ENCODE measurements around the gene NLGN1.
"Not testable (repeated sequence)": the region's sequence is repeated elsewhere in the genome, so short reads cannot be mapped to it uniquely, and the experiment has no call there.

Gene NLGN1

GRCh38 chr3:173552526-173552925 is 155.0 kb downstream of the NLGN1 start:
- FAIRE-seq, result no peak
- DNase-seq (ENCODE audit: low spot score), result no peak

- FAIRE-seq (no peak), DNase-seq (ENCODE audit: low spot score) (peak; percentile 6)
These were observed 156.2 kb downstream of the NLGN1 start for GRCh38 chr3:173553635-173554280.

- DNase-seq (ENCODE audit: low spot score) (no peak), FAIRE-seq (no peak)
These were observed 159.0 kb downstream of the NLGN1 start for GRCh38 chr3:173556546-173556945.

- DNase-seq (ENCODE audit: low spot score) (no peak), FAIRE-seq (no peak)
These were observed 170.5 kb downstream of the NLGN1 start for GRCh38 chr3:173567997-173568396.

- FAIRE-seq (no peak), DNase-seq (ENCODE audit: low spot score) (no peak)
These were observed 171.1 kb downstream of the NLGN1 start for GRCh38 chr3:173568623-173569022.

GRCh38 chr3:173583496-173583895 is 186.0 kb downstream of the NLGN1 start:
- no peak for DNase-seq (ENCODE audit: low spot score)
- FAIRE-seq, result no peak

- FAIRE-seq, result no peak
- peak; percentile 4 for DNase-seq (ENCODE audit: low spot score)
These were observed 186.7 kb downstream of the NLGN1 start for GRCh38 chr3:173584093-173584837.

GRCh38 chr3:173584838-173585831 is 187.6 kb downstream of the NLGN1 start:
- FAIRE-seq (no peak), DNase-seq (ENCODE audit: low spot score) (peak; percentile 9)

- DNase-seq (ENCODE audit: low spot score), result no peak
- no peak for FAIRE-seq
These were observed 188.6 kb downstream of the NLGN1 start for GRCh38 chr3:173586166-173586565.

GRCh38 chr3:173587055-173587454 is 189.5 kb downstream of the NLGN1 start:
- FAIRE-seq (no peak), DNase-seq (ENCODE audit: low spot score) (no peak)

- FAIRE-seq (no peak), DNase-seq (ENCODE audit: low spot score) (no peak)
These were observed 191.0 kb downstream of the NLGN1 start for GRCh38 chr3:173588556-173588955.

- FAIRE-seq (no peak), DNase-seq (ENCODE audit: low spot score) (no peak)
These were observed 191.6 kb downstream of the NLGN1 start for GRCh38 chr3:173589116-173589515.

GRCh38 chr3:173591401-173591800 is 193.9 kb downstream of the NLGN1 start:
- no peak for FAIRE-seq

GRCh38 chr3:173594881-173595280 is 197.3 kb downstream of the NLGN1 start:
- DNase-seq (ENCODE audit: low spot score); FAIRE-seq: not testable (repeated sequence)

More at GRCh38 chr3:173591401-173591800, 193.9 kb downstream of the NLGN1 start:
- DNase-seq (ENCODE audit: low spot score), result no peak

- no peak for FAIRE-seq
These were observed 202.1 kb downstream of the NLGN1 start for GRCh38 chr3:173599673-173600072.

GRCh38 chr3:173614522-173614921 is 217.0 kb downstream of the NLGN1 start:
- DNase-seq (ENCODE audit: low spot score) (no peak), FAIRE-seq (no peak)

More at GRCh38 chr3:173599673-173600072, 202.1 kb downstream of the NLGN1 start:
- DNase-seq (ENCODE audit: low spot score), result no peak

GRCh38 chr3:173615661-173616060 is 218.1 kb downstream of the NLGN1 start:
- DNase-seq (ENCODE audit: low spot score) (no peak), FAIRE-seq (no peak)

- FAIRE-seq (no peak), DNase-seq (ENCODE audit: low spot score) (no peak)
These were observed 219.9 kb downstream of the NLGN1 start for GRCh38 chr3:173617490-173617889.

GRCh38 chr3:173618148-173618547 is 220.6 kb downstream of the NLGN1 start:
- DNase-seq (ENCODE audit: low spot score) (no peak), FAIRE-seq (no peak)

- DNase-seq (ENCODE audit: low spot score), result no peak
- FAIRE-seq, result no peak
These were observed 221.2 kb downstream of the NLGN1 start for GRCh38 chr3:173618703-173619102.

GRCh38 chr3:173622166-173622565 is 224.6 kb downstream of the NLGN1 start:
- no peak for DNase-seq (ENCODE audit: low spot score)

GRCh38 chr3:173624086-173624485 is 226.5 kb downstream of the NLGN1 start:
- FAIRE-seq (no peak), DNase-seq (ENCODE audit: low spot score) (no peak)

More at GRCh38 chr3:173622166-173622565, 224.6 kb downstream of the NLGN1 start:
- FAIRE-seq, result no peak
